ENCODE measurements around the gene RIN2.

GRCh38 chr20:19729672-19730071 is 28.4 kb upstream of the RIN2 start:
- TF ChIP-seq POLR2A (IDR thresholded peaks at IDR 0.05; ENCODE audit: low read depth, low read length) (no peak), CTCF (conservative IDR thresholded peaks at IDR 0.05; ENCODE audit: low read depth, low read length) (no peak), MXI1 (IDR thresholded peaks at IDR 0.05; ENCODE audit: borderline replicate concordance, low read depth, low read length) (no peak), CEBPB (IDR thresholded peaks at IDR 0.05; ENCODE audit: low read depth, low read length) (no peak), BHLHE40 (IDR thresholded peaks at IDR 0.05; ENCODE audit: low read depth, low read length) (no peak), RAD21 (IDR thresholded peaks at IDR 0.05; ENCODE audit: low read length) (no peak), RFX5 (IDR thresholded peaks at IDR 0.05; ENCODE audit: low read depth, low read length) (no peak), FOS (IDR thresholded peaks at IDR 0.05; ENCODE audit: low read depth, low read length) (no peak), SMC3 (IDR thresholded peaks at IDR 0.05; ENCODE audit: low read depth, low read length) (no peak), USF2 (IDR thresholded peaks at IDR 0.05; ENCODE audit: low read depth, low read length) (no peak)

Measured in IMR-90 (cell line).